HepG2 (cell line): Measurements from ENCODE around the gene FZD4. TPM values are rescaled to one million over a fixed set of nuclear protein-coding genes. Genes with fewer than 3 reads are reported as not detected.

Source experiments
- ATAC-seq: fragments of 200-7000 bp; cut with Tn5 transposase; 3 replicates; pipeline ENCODE4 v1.9.1; 2020; ENCODE audit warnings: mild to moderate bottlenecking, moderate library complexity
- BruUV-seq: library from RNA; stranded (reverse); fragments of 400-500 nt; replicated peaks from 2 replicates; lab custom pipeline; 2021; lab: Mats Ljungman, UMichigan
- CTCF ChIA-PET: fragments of 300-600 bp; formaldehyde crosslinking; extraction: SDS; loops from one replicate; lab custom pipeline; 2021; ENCODE audit warnings: low total read pairs, inconsistent platforms, low intra/inter-chr PET ratio; lab: Yijun Ruan, JAX
- POLR2A ChIA-PET: fragments of 350-600 bp; sonication (Branson Sonifier 250); formaldehyde crosslinking; loops from one replicate; lab custom pipeline; 2020; ENCODE audit warnings: antibody characterized with exemption, inconsistent platforms; lab: Yijun Ruan, JAX
- DNase-seq: peaks from one replicate; pipeline ENCODE4 v3.0.0-alpha.2; 2015; ENCODE audit warnings: low spot score
- FAIRE-seq: peaks from 3 replicates; lab custom pipeline; 2011; peaks lifted over from hg19 to GRCh38; lab: Jason Lieb, UNC
- H2AFZ ChIP-seq: one replicate; pipeline ENCODE4 v1.6.1; 2011; ENCODE audit warnings: low read length, inconsistent platforms
- H3K27ac ChIP-seq: fragments of 300-600 bp; 3 replicates; pipeline ENCODE4 v1.8.0; 2011; ENCODE audit warnings: mixed run types, mild to moderate bottlenecking, mixed read lengths, low read length, inconsistent platforms; ENCODE audit not compliant: insufficient read depth; ENCODE audit errors: extremely low read length
- H3K27me3 ChIP-seq, 2 experiments: fragments of 200-600 bp in 1 of 2; 2 replicates in 1 of 2; 3 replicates in 1 of 2; pipeline versions ENCODE4 v1.6.0 to v1.8.0; 2011; ENCODE audit warnings: low read length in 2 of 2, mild to moderate bottlenecking in 2 of 2, moderate library complexity in 2 of 2, inconsistent platforms in 1 of 2; ENCODE audit not compliant: insufficient read depth in 2 of 2, control insufficient read depth in 1 of 2
- H3K36me3 ChIP-seq, 2 experiments: fragments of 200-600 bp in 1 of 2; replicated peaks in 1 of 2; 2 replicates in 1 of 2; 3 replicates in 1 of 2; pipeline versions ENCODE4 v1.5.1 to v1.8.0; 2011; ENCODE audit warnings: low read length in 2 of 2, inconsistent platforms in 1 of 2; ENCODE audit not compliant: insufficient read depth in 2 of 2, control insufficient read depth in 1 of 2
- H3K4me1 ChIP-seq: 2 replicates; pipeline ENCODE4 v1.5.1; 2012; ENCODE audit warnings: low read length, inconsistent platforms; ENCODE audit not compliant: insufficient read depth
- H3K4me2 ChIP-seq: 2 replicates; pipeline ENCODE4 v1.6.0; 2011; ENCODE audit warnings: low read depth, low read length, inconsistent platforms
- H3K4me3 ChIP-seq, 3 experiments: fragments of 200-600 bp in 1 of 3; sonication (generic), shearing (Covaris generic) in 1 of 3; replicated peaks in 1 of 3; 2 replicates each; pipeline ENCODE4 v1.5.1; 2011 to 2016; ENCODE audit warnings: low read length in 3 of 3, inconsistent platforms in 2 of 3, low read depth in 2 of 3, mild to moderate bottlenecking in 2 of 3, control low read depth in 1 of 3, mixed read lengths in 1 of 3; ENCODE audit not compliant: insufficient read depth in 1 of 3
- H3K79me2 ChIP-seq: one replicate; pipeline ENCODE4 v1.6.1; 2011; ENCODE audit warnings: low read length, inconsistent platforms; ENCODE audit not compliant: insufficient read depth
- H3K9ac ChIP-seq: 2 replicates; pipeline ENCODE4 v1.6.0; 2011; ENCODE audit warnings: mild to moderate bottlenecking, low read depth, low read length, inconsistent platforms; ENCODE audit not compliant: insufficient read depth
- H3K9me3 ChIP-seq: 2 replicates; pipeline ENCODE4 v1.5.1; 2012; ENCODE audit warnings: mild to moderate bottlenecking, low read length
- H4K20me1 ChIP-seq: 2 replicates; pipeline ENCODE4 v1.6.0; 2011; ENCODE audit warnings: inconsistent platforms, mild to moderate bottlenecking, low read length, moderate library complexity; ENCODE audit not compliant: insufficient read depth
- BRCA1 ChIP-seq: sonication (generic); formaldehyde crosslinking; IDR thresholded peaks from 2 replicates; pipeline ENCODE4 v1.4.0; 2020; ENCODE audit warnings: missing genetic modification reagents
- HINFP ChIP-seq: sonication (generic); formaldehyde crosslinking; IDR thresholded peaks from 2 replicates; pipeline ENCODE4 v1.4.0; 2020; ENCODE audit warnings: low read depth, mild to moderate bottlenecking, missing genetic modification reagents
- NR2C2 ChIP-seq: sonication (generic); formaldehyde crosslinking; IDR thresholded peaks from 2 replicates; pipeline ENCODE4 v1.4.0; 2020; ENCODE audit warnings: missing genetic modification reagents, mild to moderate bottlenecking, moderate library complexity, borderline replicate concordance
- PAF1 ChIP-seq: IDR thresholded peaks from 2 replicates; pipeline ENCODE4 v1.6.1; 2016; ENCODE audit warnings: missing genetic modification reagents, missing compliant biosample characterization
- PCBP1 ChIP-seq: fragments of 200-400 bp; formaldehyde crosslinking; IDR thresholded peaks from 2 replicates; pipeline ENCODE4 v1.6.1; 2017; ENCODE audit warnings: mild to moderate bottlenecking, low read depth, low read length, borderline replicate concordance
- TRAFD1 ChIP-seq: sonication (generic); formaldehyde crosslinking; IDR thresholded peaks from 2 replicates; pipeline ENCODE4 v1.5.1; 2020; ENCODE audit warnings: missing genetic modification reagents, mild to moderate bottlenecking, borderline replicate concordance
- ZBTB26 ChIP-seq: IDR thresholded peaks from 2 replicates; pipeline ENCODE4 v1.6.1; 2016; ENCODE audit warnings: missing compliant biosample characterization, missing genetic modification reagents, borderline replicate concordance
- ZNF136 ChIP-seq: sonication (generic); formaldehyde crosslinking; IDR thresholded peaks from 2 replicates; pipeline ENCODE4 v1.8.1; 2022; ENCODE audit warnings: low read depth, mild to moderate bottlenecking, moderate library complexity, missing genetic modification reagents
- ZNF275 ChIP-seq: sonication (generic); formaldehyde crosslinking; IDR thresholded peaks from 2 replicates; pipeline ENCODE4 v1.8.0; 2022; ENCODE audit warnings: missing genetic modification reagents, mild to moderate bottlenecking, inconsistent platforms, borderline replicate concordance
- ZNF326 ChIP-seq: sonication (generic); formaldehyde crosslinking; IDR thresholded peaks from 2 replicates; pipeline ENCODE4 v1.4.0; 2020; ENCODE audit warnings: missing genetic modification reagents, borderline replicate concordance
- ZSCAN25 ChIP-seq: sonication (generic); formaldehyde crosslinking; IDR thresholded peaks from 2 replicates; pipeline ENCODE4 v1.8.0; 2022; ENCODE audit warnings: mild to moderate bottlenecking, missing genetic modification reagents
- WGBS: methylation state at CpG from one replicate; pipeline ENCODE4 v1.1.6; 2017; ENCODE audit warnings: low lambda C conversion rate; 5-methylcytosine and 5-hydroxymethylcytosine counted together
- in situ Hi-C: cut with HindIII; loops from 2 replicates; pipeline ENCODE4 v1.10.0; 2017; ENCODE audit warnings: low pct_unique_long_range_greater_than_20kb; ENCODE audit not compliant: extremely low pct_ligation_motif_present
- intact Hi-C: fragments of 100-400 bp; cut with micrococcal nuclease; formaldehyde crosslinking; loops from one replicate; pipeline ENCODE4 v1.10.0; 2022; ENCODE audit not compliant: unreplicated experiment
- polyA plus RNA-seq, 8 experiments: library from polyadenylated mRNA; depleted of rRNA in 3 of 8; stranded (reverse) in 7 of 8; unstranded in 1 of 8; fragments of >200 nt; fragmentation: Illumina TruSeq in 4 of 8; extraction: Trizol in 4 of 8; gene quantifications; 2 replicates each; pipeline versions ENCODE4 v1.2.1 to v1.2.3, GENCODE V29; 2011 to 2016; ENCODE audit warnings: low read depth in 4 of 8, missing spikeins in 1 of 8, mixed read lengths in 1 of 8; ENCODE audit not compliant: insufficient read depth in 1 of 8
- total RNA-seq, 5 experiments: library from RNA; depleted of rRNA; stranded (reverse); fragments of >200 nt; fragmentation: Illumina TruSeq; extraction: Trizol; gene quantifications; 2 replicates each; pipeline ENCODE4 v1.2.3, GENCODE V29; 2016; ENCODE audit warnings: low read depth in 1 of 5

The FZD4 gene
- total and polyA plus RNA-seq, 2 of the 13 experiments (the other 11 are each of a cell fraction or from before 2014, with no cell fraction given) = 46.5 to 70.4 TPM

- no peaks in the 10 kb centered on the region for H3K36me3 ChIP-seq
- ChIA-PET CTCF (no interaction called here), POLR2A (no interaction called here)
- no peak overlapping the region for H2AFZ ChIP-seq
- intact Hi-C loops (no loop called here), in situ Hi-C loops (no loop called here)
- no peak for FAIRE-seq
- H3K4me1 ChIP-seq = no peaks in the 10 kb centered on the region
- DNase-seq = no peak
- ATAC-seq = no peak
- H3K27me3 ChIP-seq = peaks cover 0 to 8% of the 10 kb centered on the region in 2 experiments; a peak in 4 of 5 replicates
- H3K9ac ChIP-seq = no peak overlapping the region
- no peaks in the 10 kb centered on the region for H4K20me1 ChIP-seq
- 0% methylated on average over 1 of the region's 1 CpG for WGBS
- H3K27ac ChIP-seq = no peak overlapping the region
- TF ChIP-seq ZNF136 = no peak
- no peak for TF ChIP-seq BRCA1 (CRISPR knock-in tag)
- TF ChIP-seq ZNF275 (CRISPR knock-in tag) = no peak
- TF ChIP-seq ZNF326 (CRISPR knock-in tag) = no peak
- no peak for TF ChIP-seq PAF1 (CRISPR knock-in tag)
- TF ChIP-seq ZBTB26 = no peak
- TF ChIP-seq NR2C2 (CRISPR knock-in tag) = no peak
- no peak for TF ChIP-seq HINFP (CRISPR knock-in tag)
- TF ChIP-seq PCBP1 = no peak
- TF ChIP-seq TRAFD1 (CRISPR knock-in tag) = no peak
- TF ChIP-seq ZSCAN25 (CRISPR knock-in tag) = no peak
- H3K9me3 ChIP-seq = no peaks in the 10 kb centered on the region
- no peaks in the 10 kb centered on the region for H3K79me2 ChIP-seq
- H3K4me3 ChIP-seq = no peak overlapping the region
- no TSS peak for BruUV-seq
- H3K4me2 ChIP-seq = no peak overlapping the region
These were observed 52.9 kb downstream of the FZD4 start for GRCh38 chr11:86902345-86902744.
